Caco-2 (cell line): ENCODE measurements around the gene LRRC8B. TPM values are rescaled to one million over a fixed set of nuclear protein-coding genes. Genes with fewer than 3 reads are reported as not detected.

ENCODE experiments used
- BruUV-seq: library from RNA; stranded (reverse); fragments of 400-500 nt; replicated peaks from 2 replicates; lab custom pipeline; 2021; lab: Mats Ljungman, UMichigan
- CTCF ChIA-PET: fragments of 300-600 bp; sonication (Branson Sonifier 250); formaldehyde crosslinking; loops from one replicate; lab custom pipeline; 2022; ENCODE audit warnings: antibody characterized with exemption; lab: Charles Lee
- POLR2A ChIA-PET: fragments of 300-600 bp; sonication (Branson Sonifier 250); formaldehyde crosslinking; loops from one replicate; lab custom pipeline; 2022; ENCODE audit warnings: antibody characterized with exemption; lab: Charles Lee
- DNase-seq, 2 experiments: peaks; one replicate each; pipeline versions ENCODE4 v3.0.0 to v3.0.0-alpha.2; 2020 to 2022
- H3K27me3 ChIP-seq: replicated peaks from 2 replicates; pipeline ENCODE4 v1.6.0; 2011; ENCODE audit warnings: low read length; ENCODE audit not compliant: control insufficient read depth, insufficient read depth
- H3K36me3 ChIP-seq: 2 replicates; pipeline ENCODE4 v1.5.1; 2011; ENCODE audit warnings: low read length; ENCODE audit not compliant: control insufficient read depth, insufficient read depth
- H3K4me1 ChIP-seq: fragments of 250-450 bp; sonication (Bioruptor Pico); 2 replicates; pipeline ENCODE4 v1.5.1; 2020; ENCODE audit warnings: mild to moderate bottlenecking
- H3K4me3 ChIP-seq: 2 replicates; pipeline ENCODE4 v1.5.1; 2011; ENCODE audit warnings: low read depth, mild to moderate bottlenecking, control low read depth, low read length
- H3K9me3 ChIP-seq: fragments of 250-450 bp; sonication (Bioruptor Pico); 2 replicates; pipeline ENCODE4 v1.5.1; 2020; ENCODE audit warnings: mild to moderate bottlenecking, moderate library complexity
- H3K27ac Mint-ChIP-seq: one replicate; pipeline ENCODE4 v1.8.0; 2022; ENCODE audit warnings: mixed read lengths; ENCODE audit not compliant: unreplicated experiment
- H3K27me3 Mint-ChIP-seq: one replicate; pipeline ENCODE4 v1.8.0; 2022; ENCODE audit warnings: mixed read lengths; ENCODE audit not compliant: insufficient read depth, unreplicated experiment
- H3K36me3 Mint-ChIP-seq: one replicate; pipeline ENCODE4 v1.8.0; 2022; ENCODE audit warnings: mild to moderate bottlenecking, mixed read lengths; ENCODE audit not compliant: insufficient read depth, unreplicated experiment
- H3K4me1 Mint-ChIP-seq: one replicate; pipeline ENCODE4 v1.8.0; 2022; ENCODE audit warnings: low read depth, mixed read lengths; ENCODE audit not compliant: unreplicated experiment
- H3K4me3 Mint-ChIP-seq: one replicate; pipeline ENCODE4 v1.8.0; 2022; ENCODE audit warnings: mild to moderate bottlenecking, moderate library complexity, mixed read lengths; ENCODE audit not compliant: unreplicated experiment
- H3K9me3 Mint-ChIP-seq: one replicate; pipeline ENCODE4 v1.8.0; 2022; ENCODE audit warnings: mixed read lengths; ENCODE audit not compliant: unreplicated experiment
- CTCF ChIP-seq, 2 experiments: fragments of 200-600 bp in 1 of 2; IDR thresholded peaks; 1 replicate in 1 of 2; 2 replicates in 1 of 2; pipeline versions ENCODE4 v1.5.1 to v1.8.0; 2011 to 2022; ENCODE audit warnings: antibody characterized with exemption in 1 of 2, control low read depth in 1 of 2, inconsistent platforms in 1 of 2, low read depth in 1 of 2, low read length in 1 of 2, mild to moderate bottlenecking in 1 of 2, moderate library complexity in 1 of 2; ENCODE audit not compliant: insufficient read depth in 1 of 2, severe bottlenecking in 1 of 2, unreplicated experiment in 1 of 2
- intact Hi-C: fragments of 100-400 bp; cut with micrococcal nuclease; formaldehyde crosslinking; loops from one replicate; pipeline ENCODE4 v1.10.0; 2022; ENCODE audit not compliant: unreplicated experiment
- total RNA-seq: library from RNA; stranded (reverse); gene quantifications from 2 replicates; pipeline ENCODE4 v1.2.3, GENCODE V29; 2022

The LRRC8B gene
- total RNA-seq, 1 experiment from 2014 or later: 10.8 TPM

- intact Hi-C loops: no loop called here
- POLR2A ChIA-PET: no interaction called here
- no TSS peak for BruUV-seq
- no peak for TF ChIP-seq CTCF (IDR thresholded peaks at IDR 0.05; ENCODE audit: insufficient read depth in 1 of 2, low read depth in 1 of 2, low read length in 1 of 2, severe bottlenecking in 1 of 2, unreplicated experiment in 1 of 2)
- Mint-ChIP-seq H3K36me3 (no peaks in the 10 kb centered on the region), H3K4me3 (no peak overlapping the region), H3K4me1 (no peaks in the 10 kb centered on the region), H3K27ac (no peak overlapping the region), H3K27me3 (peaks cover 5% of the 10 kb centered on the region), H3K9me3 (no peaks in the 10 kb centered on the region)
- no peak overlapping the region for H3K4me3 ChIP-seq
- CTCF ChIA-PET: no interaction called here
- no peaks in the 10 kb centered on the region for H3K27me3 ChIP-seq
- H3K9me3 ChIP-seq: 0 out of 2 replicates have a peak, but pooled peaks cover 5% of the 10 kb centered on the region
- H3K36me3 ChIP-seq: no peaks in the 10 kb centered on the region
- no peaks in the 10 kb centered on the region for H3K4me1 ChIP-seq
- DNase-seq: no peak
Measured at GRCh38 chr1:89643577-89643976, 118.9 kb downstream of the LRRC8B start.

GRCh38 chr1:89644119-89644814 lies 119.6 kb downstream of the LRRC8B start:
- CTCF ChIA-PET: no interaction called here
- no TSS peak for BruUV-seq

DNA sequence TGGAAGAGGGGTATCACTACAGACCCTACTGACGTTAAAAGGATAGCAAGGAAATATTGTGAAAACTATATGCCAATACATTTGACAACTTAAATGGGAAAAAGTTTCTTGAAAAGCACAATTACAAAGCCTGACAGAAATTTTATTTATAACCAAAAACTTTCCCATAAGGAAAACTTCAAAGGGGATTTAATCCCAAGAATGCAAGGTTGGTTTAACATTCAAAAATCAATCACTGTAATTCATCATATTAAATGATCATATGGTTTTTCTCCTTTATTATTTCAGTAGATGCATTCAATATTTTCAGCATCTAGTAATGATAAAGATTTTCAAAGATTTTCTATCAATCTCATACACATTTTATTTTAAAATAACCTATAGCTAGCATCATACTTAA lies 121.6 kb downstream of the LRRC8B start:
- intact Hi-C loops: no loop called here
- H3K27me3 Mint-ChIP-seq: peaks cover 6% of the 10 kb centered on the region
- ChIA-PET CTCF (no interaction called here), POLR2A (interaction anchor here (0.6 kb wide), 1 partner anchor 1186 kb away, joined by 3 read pairs; no protein-coding TSS in a partner anchor)
- no peak overlapping the region for H3K27ac Mint-ChIP-seq
- H3K4me1 Mint-ChIP-seq: no peaks in the 10 kb centered on the region
- no peak overlapping the region for H3K4me3 Mint-ChIP-seq
- no peaks in the 10 kb centered on the region for H3K9me3 Mint-ChIP-seq
- BruUV-seq: no TSS peak
- H3K4me1 ChIP-seq: no peaks in the 10 kb centered on the region
- H3K36me3 Mint-ChIP-seq: no peaks in the 10 kb centered on the region
- 0 out of 2 replicates have a peak, but pooled peaks cover 5% of the 10 kb centered on the region for H3K9me3 ChIP-seq
- no peak overlapping the region for H3K4me3 ChIP-seq
- H3K36me3 ChIP-seq: no peaks in the 10 kb centered on the region
- DNase-seq: no peak
- TF ChIP-seq CTCF (IDR thresholded peaks at IDR 0.05; ENCODE audit: insufficient read depth in 1 of 2, low read depth in 1 of 2, low read length in 1 of 2, severe bottlenecking in 1 of 2, unreplicated experiment in 1 of 2): no peak
- no peaks in the 10 kb centered on the region for H3K27me3 ChIP-seq

More at GRCh38 chr1:89644119-89644814, 119.6 kb downstream of the LRRC8B start:
- Mint-ChIP-seq H3K27ac (no peak overlapping the region), H3K4me3 (no peak overlapping the region), H3K4me1 (no peaks in the 10 kb centered on the region), H3K36me3 (no peaks in the 10 kb centered on the region), H3K9me3 (no peaks in the 10 kb centered on the region), H3K27me3 (peaks cover 6% of the 10 kb centered on the region)
- 0 out of 2 replicates have a peak, but pooled peaks cover 5% of the 10 kb centered on the region for H3K9me3 ChIP-seq
- intact Hi-C loops: no loop called here
- no peaks in the 10 kb centered on the region for H3K4me1 ChIP-seq
- DNase-seq: no peak
- no peaks in the 10 kb centered on the region for H3K36me3 ChIP-seq
- H3K27me3 ChIP-seq: no peaks in the 10 kb centered on the region
- POLR2A ChIA-PET: no interaction called here
- H3K4me3 ChIP-seq: no peak overlapping the region
- no peak for TF ChIP-seq CTCF (IDR thresholded peaks at IDR 0.05; ENCODE audit: insufficient read depth in 1 of 2, low read depth in 1 of 2, low read length in 1 of 2, severe bottlenecking in 1 of 2, unreplicated experiment in 1 of 2)

Other genes starting within 250 kb of the LRRC8B start
- not detected in 2 replicates for gene GBP6, start 160.8 kb upstream of the LRRC8B start, total RNA-seq
- 0.07 and 0.11 TPM in 2 replicates for gene LRRC8C, start 108.3 kb downstream of the LRRC8B start, total RNA-seq